OCI-LY1 (cell line): ENCODE measurements around the gene ZFHX3.

Source experiments
- H2AFZ ChIP-seq: fragments of 200-600 bp; sonication (generic), shearing (Covaris generic); 2 replicates; pipeline ENCODE4 v1.6.0; 2014; ENCODE audit warnings: antibody characterized with exemption, mild to moderate bottlenecking, low read length
- H3F3A ChIP-seq: fragments of 200-600 bp; sonication (generic), shearing (Covaris generic); 2 replicates; pipeline ENCODE4 v1.6.0; 2014; ENCODE audit warnings: mild to moderate bottlenecking, antibody characterized with exemption, low read length, moderate library complexity; ENCODE audit not compliant: insufficient read depth
- H3K27ac ChIP-seq: fragments of 200-600 bp; sonication (generic); 2 replicates; pipeline ENCODE4 v1.5.1; 2014; ENCODE audit warnings: low read length, mixed run types, mild to moderate bottlenecking, low read depth; ENCODE audit not compliant: poor library complexity, severe bottlenecking
- H3K27me3 ChIP-seq: fragments of 200-600 bp; sonication (generic); 2 replicates; pipeline ENCODE4 v1.6.0; 2014; ENCODE audit warnings: antibody characterized with exemption, mild to moderate bottlenecking, low read length, moderate library complexity; ENCODE audit not compliant: insufficient read depth
- H3K36me3 ChIP-seq: fragments of 200-600 bp; sonication (generic); 2 replicates; pipeline ENCODE4 v1.6.1; 2014; ENCODE audit warnings: mild to moderate bottlenecking, antibody characterized with exemption, low read length, moderate library complexity, mixed read lengths; ENCODE audit not compliant: insufficient read depth
- H3K4me1 ChIP-seq: fragments of 200-600 bp; sonication (generic); 2 replicates; pipeline ENCODE4 v1.5.1; 2014; ENCODE audit warnings: mild to moderate bottlenecking, low read length, moderate library complexity; ENCODE audit not compliant: insufficient read depth, severe bottlenecking
- H3K4me2 ChIP-seq: fragments of 200-600 bp; sonication (generic), shearing (Covaris generic); 2 replicates; pipeline ENCODE4 v1.6.1; 2014; ENCODE audit warnings: low read length
- H3K4me3 ChIP-seq: fragments of 200-600 bp; sonication (generic); 2 replicates; pipeline ENCODE4 v1.5.1; 2014; ENCODE audit warnings: low read length, low read depth, mild to moderate bottlenecking, mixed read lengths; ENCODE audit not compliant: poor library complexity, severe bottlenecking
- H3K79me2 ChIP-seq: fragments of 200-600 bp; shearing (Covaris generic); 2 replicates; pipeline ENCODE4 v1.6.1; 2016; ENCODE audit warnings: mixed run types, low read length, mixed read lengths; ENCODE audit not compliant: insufficient read depth
- H3K9ac ChIP-seq: fragments of 200-600 bp; sonication (generic), shearing (Covaris generic); 2 replicates; pipeline ENCODE4 v1.6.1; 2014; ENCODE audit warnings: mild to moderate bottlenecking, low read length, mixed read lengths
- H3K9me2 ChIP-seq: fragments of 200-600 bp; sonication (generic), shearing (Covaris generic); 2 replicates; pipeline ENCODE4 v1.6.1; 2014; ENCODE audit warnings: low read depth, mild to moderate bottlenecking, low read length, mixed read lengths
- H3K9me3 ChIP-seq: fragments of 200-600 bp; shearing (Covaris generic); 2 replicates; pipeline ENCODE4 v1.6.1; 2014; ENCODE audit warnings: low read length, mixed read lengths
- H4K20me1 ChIP-seq: fragments of 200-600 bp; sonication (generic), shearing (Covaris generic); 2 replicates; pipeline ENCODE4 v1.6.0; 2016; ENCODE audit warnings: mild to moderate bottlenecking, low read length; ENCODE audit not compliant: insufficient read depth
- CTCF ChIP-seq: fragments of 200-600 bp; sonication (generic), shearing (Covaris generic); IDR thresholded peaks from 2 replicates; pipeline ENCODE4 v1.5.1; 2017; ENCODE audit warnings: mild to moderate bottlenecking, antibody characterized with exemption, low read length, moderate library complexity, mixed read lengths
- EZH2 ChIP-seq: fragments of 200-600 bp; sonication (generic), shearing (Covaris generic); IDR thresholded peaks from 2 replicates; pipeline ENCODE4 v1.8.0; 2017; ENCODE audit warnings: borderline replicate concordance, mixed run types, mild to moderate bottlenecking, antibody characterized with exemption, low read length, moderate library complexity, mixed read lengths

The ZFHX3 gene

GRCh38 chr16:72963533-72964315, 84.2 kb downstream of the ZFHX3 start:
- no peaks in the 10 kb centered on the region for H3F3A ChIP-seq
- no peak overlapping the region for H3K9ac ChIP-seq
- H3K4me2 ChIP-seq = no peak overlapping the region
- no peaks in the 10 kb centered on the region for H4K20me1 ChIP-seq
- no peak overlapping the region for H2AFZ ChIP-seq
- no peaks in the 10 kb centered on the region for H3K27me3 ChIP-seq
- H3K27ac ChIP-seq = no peak overlapping the region
- no peaks in the 10 kb centered on the region for H3K36me3 ChIP-seq
- no peaks in the 10 kb centered on the region for H3K4me1 ChIP-seq
- H3K9me3 ChIP-seq = no peaks in the 10 kb centered on the region
- TF ChIP-seq CTCF = no peak
- no peak for TF ChIP-seq EZH2
- no peaks in the 10 kb centered on the region for H3K79me2 ChIP-seq
- H3K4me3 ChIP-seq = no peak overlapping the region
- H3K9me2 ChIP-seq = no peaks in the 10 kb centered on the region

DNA sequence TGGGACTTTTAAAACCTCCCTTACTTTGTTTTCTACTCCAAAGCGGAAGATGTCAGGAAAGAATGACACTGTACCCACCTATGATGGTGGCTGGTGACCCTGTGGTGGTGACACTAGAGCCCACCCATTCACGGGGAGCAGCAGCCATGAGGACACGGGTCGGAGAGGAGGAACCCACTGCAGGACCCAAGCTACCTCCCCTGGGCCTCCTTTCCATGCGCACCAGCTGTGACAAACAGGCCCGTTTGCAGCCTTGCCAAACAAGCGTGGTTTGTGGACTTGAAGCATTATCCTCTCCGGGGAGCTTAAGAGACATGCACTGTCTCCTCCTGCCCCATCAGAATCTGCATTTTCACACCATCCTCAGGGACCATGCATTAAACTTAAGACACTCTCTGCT, 85.6 kb downstream of the ZFHX3 start:
- TF ChIP-seq EZH2 (no peak), CTCF (no peak)
- Histone ChIP-seq H3K9ac (no peak overlapping the region), H3K9me3 (no peaks in the 10 kb centered on the region), H2AFZ (no peak overlapping the region), H3K36me3 (no peaks in the 10 kb centered on the region), H3F3A (no peaks in the 10 kb centered on the region), H3K4me3 (no peak overlapping the region), H4K20me1 (no peaks in the 10 kb centered on the region), H3K4me1 (no peaks in the 10 kb centered on the region), H3K9me2 (no peaks in the 10 kb centered on the region), H3K27ac (no peak overlapping the region), H3K4me2 (no peak overlapping the region), H3K79me2 (no peaks in the 10 kb centered on the region), H3K27me3 (no peaks in the 10 kb centered on the region)

- TF ChIP-seq CTCF (no peak), EZH2 (no peak)
- Histone ChIP-seq H4K20me1 (no peaks in the 10 kb centered on the region), H3K9me2 (no peaks in the 10 kb centered on the region), H3K27me3 (no peaks in the 10 kb centered on the region), H3K27ac (no peak overlapping the region), H3K9ac (no peak overlapping the region), H3K79me2 (no peaks in the 10 kb centered on the region), H2AFZ (no peak overlapping the region), H3F3A (no peaks in the 10 kb centered on the region), H3K36me3 (no peaks in the 10 kb centered on the region), H3K4me1 (no peaks in the 10 kb centered on the region), H3K4me2 (no peak overlapping the region), H3K4me3 (no peak overlapping the region), H3K9me3 (no peaks in the 10 kb centered on the region)
These were observed 86.1 kb downstream of the ZFHX3 start for GRCh38 chr16:72961863-72962262.
